Upper lobe of left lung (tissue), 6 donors: ENCODE results near the gene DNAJC12. TPM values are rescaled to one million over a fixed set of nuclear protein-coding genes. Genes with fewer than 3 reads are reported as not detected.
A peak's percentile ranks its signal among the peaks of the same experiment; 100 is the strongest.
"Not testable (repeated sequence)": the region's sequence is repeated elsewhere in the genome, so short reads cannot be mapped to it uniquely, and the experiment has no call there.

Source experiments
- ATAC-seq, 2 donors: fragments of 200-7000 bp; cut with Tn5 transposase; one replicate each; pipeline ENCODE4 v1.9.1; 2022; ENCODE audit warnings: mild to moderate bottlenecking in 2 of 2, moderate library complexity in 2 of 2; ENCODE audit not compliant: low FRiP score in 2 of 2
- DNase-seq, 2 donors: peaks; one replicate each; pipeline ENCODE4 v3.0.0-alpha.2; 2019 to 2020
- H3K27ac ChIP-seq, 4 donors: fragments of 200-600 bp; sonication (generic); one replicate each; pipeline ENCODE4 v1.5.1; 2016 to 2019
- H3K27me3 ChIP-seq, 4 donors: fragments of 200-600 bp; sonication (generic); one replicate each; pipeline ENCODE4 v1.5.1; 2017 to 2019
- H3K36me3 ChIP-seq, 4 donors: fragments of 200-600 bp; sonication (generic); one replicate each; pipeline ENCODE4 v1.5.1; 2016 to 2019
- H3K4me1 ChIP-seq, 4 donors: fragments of 200-600 bp; sonication (generic); one replicate each; pipeline ENCODE4 v1.5.1; 2018 to 2019
- H3K4me3 ChIP-seq, 4 donors: fragments of 200-600 bp; sonication (generic); one replicate each; pipeline ENCODE4 v1.5.1; 2017 to 2019; ENCODE audit warnings: mild to moderate bottlenecking in 2 of 4, moderate library complexity in 1 of 4
- H3K9me3 ChIP-seq, 4 donors: fragments of 200-600 bp; sonication (generic); one replicate each; pipeline ENCODE4 v1.5.1; 2018 to 2019
- CTCF ChIP-seq, 6 experiments: fragments of 450-650 bp in 4 of 6; fragments of 200-600 bp in 2 of 6; sonication (generic) in 2 of 6; IDR thresholded peaks; one replicate each; pipeline ENCODE4 v1.5.1; 2016 to 2019; ENCODE audit warnings: antibody characterized with exemption in 6 of 6
- EP300 ChIP-seq, 4 donors: sonication (generic); formaldehyde crosslinking; IDR thresholded peaks; one replicate each; pipeline ENCODE4 v1.5.1; 2017; ENCODE audit warnings: antibody characterized with exemption in 4 of 4, control low read depth in 2 of 4
- POLR2A ChIP-seq, 4 donors: fragments of 450-650 bp; IDR thresholded peaks; one replicate each; pipeline ENCODE4 v1.5.1; 2016 to 2017; ENCODE audit warnings: antibody characterized with exemption in 4 of 4, mild to moderate bottlenecking in 2 of 4
- POLR2AphosphoS5 ChIP-seq, 2 donors: sonication (generic); formaldehyde crosslinking; IDR thresholded peaks; one replicate each; pipeline ENCODE4 v1.5.1; 2017; ENCODE audit warnings: antibody characterized with exemption in 2 of 2
- WGBS, 2 donors: methylation state at CpG; one replicate each; pipeline ENCODE4 v1.1.5; 2017 to 2018; 5-methylcytosine and 5-hydroxymethylcytosine counted together
- total RNA-seq, 6 donors: library from RNA; depleted of rRNA in 4 of 6; stranded (reverse); fragments of >200 nt in 4 of 6; gene quantifications; one replicate each; pipeline versions ENCODE4 v1.1.0 to v1.2.1, GENCODE V29; 2016 to 2021
- donor health status: DM: no; HTN: no; CAD: no; lungs with moderate emphysema.
- donor health status: DM: no; HTN: yes; CAD: no; lungs with severe emphysema.

Gene DNAJC12
- total RNA-seq, 6 donors from 2014 or later = 0.60 to 2.7 (median 1.8) TPM; not detected in 1

GRCh38 chr10:67878133-67878532 lies 40.1 kb upstream of the DNAJC12 start:
- DNase-seq (no peak), ATAC-seq (no peak)
- Histone ChIP-seq H3K4me1 (no peaks in the 10 kb centered on the region), H3K36me3 (no peaks in the 10 kb centered on the region), H3K4me3 (no peak overlapping the region), H3K27me3 (no peaks in the 10 kb centered on the region), H3K9me3 (no peaks in the 10 kb centered on the region), H3K27ac (no peak overlapping the region)
- TF ChIP-seq EP300 (IDR thresholded peaks at IDR 0.05) (no peak), POLR2AphosphoS5 (IDR thresholded peaks at IDR 0.05) (no peak)
- 86 to 95% methylated on average over 7 of the region's 7 CpGs for WGBS, 2 donors

DNA sequence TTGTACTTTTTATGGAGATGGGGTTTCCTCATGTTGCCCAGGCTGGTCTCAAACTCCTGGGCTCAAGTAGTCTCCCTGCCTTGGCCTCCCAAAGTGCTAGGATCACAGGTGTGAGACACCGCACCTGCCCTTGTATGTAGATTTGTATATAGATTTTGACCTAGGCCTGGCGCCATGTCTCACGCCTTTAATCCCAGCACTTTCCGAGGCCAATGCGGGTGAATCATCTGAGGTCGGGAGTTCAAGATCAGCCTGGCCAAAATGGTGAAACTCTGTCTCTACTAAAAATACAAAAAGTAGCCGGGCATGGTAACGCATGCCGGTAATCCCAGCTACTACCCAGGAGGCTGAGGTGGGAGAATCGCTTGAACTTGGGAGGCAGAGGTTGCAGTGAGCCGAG lies 39.4 kb upstream of the DNAJC12 start:
- DNase-seq, ATAC-seq, H3K4me1 ChIP-seq, H3K27ac ChIP-seq, H3K27me3 ChIP-seq, H3K4me3 ChIP-seq, H3K9me3 ChIP-seq, H3K36me3 ChIP-seq: not testable (repeated sequence)
- WGBS, 2 donors = 97 to 98% methylated on average over 11 of the region's 11 CpGs

DNA sequence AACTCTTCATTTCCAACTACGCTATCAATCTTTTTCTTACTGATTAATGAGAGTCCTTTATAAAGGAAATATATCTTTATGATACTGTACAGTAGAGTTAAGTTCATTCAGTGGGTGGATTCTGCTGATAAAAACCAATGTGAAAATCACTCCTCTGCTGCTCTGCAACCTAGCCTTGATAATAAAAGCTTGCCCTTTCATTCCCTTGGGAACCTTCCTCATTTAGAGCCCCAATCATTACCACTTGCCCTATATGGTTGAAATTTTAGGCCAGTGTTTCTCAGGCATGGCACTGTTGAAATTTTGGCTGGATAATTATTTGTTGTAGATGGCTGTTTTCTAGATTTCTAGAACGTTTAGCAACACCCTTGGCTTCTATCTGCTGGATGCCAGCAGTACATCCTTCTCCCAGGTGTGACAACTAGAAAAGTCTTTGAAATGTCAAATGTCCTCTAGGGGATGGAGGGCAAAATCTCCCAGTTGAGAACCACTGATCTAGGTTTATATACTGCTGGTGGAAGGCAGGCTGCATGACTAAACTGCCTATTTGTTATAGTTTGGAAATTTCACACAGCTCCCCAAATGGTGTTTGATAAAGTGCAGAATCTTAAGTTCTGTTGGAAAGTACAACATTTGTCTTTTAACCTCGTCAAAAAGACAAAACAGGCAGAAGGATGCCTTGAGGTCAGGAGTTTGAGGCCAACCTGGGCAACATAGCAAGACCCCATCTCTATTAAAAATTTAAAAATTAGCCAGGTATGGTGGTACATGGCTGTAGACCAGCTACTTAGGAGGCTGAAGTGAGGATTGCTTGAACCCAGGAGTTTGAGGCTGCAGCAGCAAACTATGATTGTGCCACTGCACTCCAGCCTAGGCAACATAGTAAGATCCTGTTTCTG lies 37.6 kb upstream of the DNAJC12 start:
- no peak overlapping the region for H3K27ac ChIP-seq
- ATAC-seq (no peak), DNase-seq (no peak)
- no peaks in the 10 kb centered on the region for H3K4me1 ChIP-seq
- no peaks in the 10 kb centered on the region for H3K9me3 ChIP-seq
- TF ChIP-seq EP300 (IDR thresholded peaks at IDR 0.05) = no peak
- TF ChIP-seq POLR2A (IDR thresholded peaks at IDR 0.05) = no peak
- TF ChIP-seq CTCF (IDR thresholded peaks at IDR 0.05) = no peak
- TF ChIP-seq POLR2AphosphoS5 (IDR thresholded peaks at IDR 0.05) = no peak
- no peaks in the 10 kb centered on the region for H3K27me3 ChIP-seq
- WGBS, 2 donors = 80 to 82% methylated on average over 3 of the region's 3 CpGs
- no peak overlapping the region for H3K4me3 ChIP-seq
- no peaks in the 10 kb centered on the region for H3K36me3 ChIP-seq

- Histone ChIP-seq H3K36me3 (no peaks in the 10 kb centered on the region), H3K27me3 (no peaks in the 10 kb centered on the region), H3K27ac (no peak overlapping the region), H3K9me3 (no peaks in the 10 kb centered on the region), H3K4me3 (no peak overlapping the region), H3K4me1 (no peaks in the 10 kb centered on the region)
- DNase-seq = no peak
- no peak for ATAC-seq
- 93 to 100% methylated on average over 6 of the region's 6 CpGs for WGBS, 2 donors
- TF ChIP-seq EP300 (IDR thresholded peaks at IDR 0.05) = no peak
- TF ChIP-seq CTCF (IDR thresholded peaks at IDR 0.05) = no peak
- TF ChIP-seq POLR2A (IDR thresholded peaks at IDR 0.05) = no peak
- TF ChIP-seq POLR2AphosphoS5 (IDR thresholded peaks at IDR 0.05) = no peak
Observed at GRCh38 chr10:67869996-67870395, 32.0 kb upstream of the DNAJC12 start.

- no peak for TF ChIP-seq EP300 (IDR thresholded peaks at IDR 0.05)
Observed at GRCh38 chr10:67868132-67868531, 30.1 kb upstream of the DNAJC12 start.

DNA sequence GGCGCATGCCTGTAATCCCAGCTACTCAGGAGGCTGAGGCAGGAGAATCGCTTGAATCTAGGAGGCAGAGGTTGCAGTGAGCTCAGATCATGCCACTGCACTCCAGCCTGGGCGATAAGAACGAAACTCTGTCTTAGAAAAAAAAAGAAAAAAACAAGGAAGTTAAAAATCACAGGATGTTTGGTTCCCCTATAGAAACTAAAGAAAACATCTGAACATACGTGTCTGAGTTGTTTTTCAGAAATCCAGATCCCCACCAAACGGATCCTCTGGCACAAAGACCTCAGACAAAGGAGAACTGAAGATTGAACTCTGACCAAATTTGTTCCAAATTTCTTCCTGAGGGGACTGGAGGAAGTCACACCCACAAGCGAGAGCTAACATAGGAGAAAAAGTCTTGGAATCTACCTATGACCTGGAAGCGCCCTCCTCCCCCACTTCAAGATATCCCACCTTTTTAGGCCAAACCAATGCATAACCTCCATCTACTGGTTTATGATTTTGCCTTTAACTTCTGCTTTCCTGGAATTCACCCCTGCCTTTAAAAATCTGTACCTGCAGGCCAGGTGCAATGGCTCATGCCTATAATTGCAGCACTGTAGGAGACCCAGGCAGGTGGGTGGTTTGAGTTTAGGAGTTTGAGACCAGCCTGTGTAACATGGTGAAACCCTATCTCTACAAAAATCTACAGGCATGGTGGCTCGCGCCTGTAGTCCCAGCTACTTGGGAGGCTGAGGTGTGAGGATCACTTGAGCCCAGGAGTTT lies 26.8 kb upstream of the DNAJC12 start:
- TF ChIP-seq POLR2A (IDR thresholded peaks at IDR 0.05) = no peak
- TF ChIP-seq EP300 (IDR thresholded peaks at IDR 0.05) = no peak
- TF ChIP-seq POLR2AphosphoS5 (IDR thresholded peaks at IDR 0.05) = no peak
- TF ChIP-seq CTCF (IDR thresholded peaks at IDR 0.05) = no peak
- 76 to 77% methylated on average over 10 of the region's 10 CpGs for WGBS, 2 donors
- Histone ChIP-seq H3K27ac (peak overlapping the region in 1 of 4 donors; percentile 33), H3K4me3 (no peak overlapping the region), H3K9me3 (no peaks in the 10 kb centered on the region), H3K27me3 (no peaks in the 10 kb centered on the region), H3K4me1 (no peaks in the 10 kb centered on the region), H3K36me3 (no peaks in the 10 kb centered on the region)
- no peak for DNase-seq
- ATAC-seq = peak in 1 of 2 donors; percentile 40

More at GRCh38 chr10:67868132-67868531, 30.1 kb upstream of the DNAJC12 start:
- H3K4me3 ChIP-seq = no peak overlapping the region
- no peaks in the 10 kb centered on the region for H3K4me1 ChIP-seq
- 97 to 100% methylated on average over 2 of the region's 2 CpGs for WGBS, 2 donors
- H3K9me3 ChIP-seq = no peaks in the 10 kb centered on the region
- H3K36me3 ChIP-seq = no peaks in the 10 kb centered on the region
- DNase-seq (no peak), ATAC-seq (no peak)
- no peak overlapping the region for H3K27ac ChIP-seq
- no peaks in the 10 kb centered on the region for H3K27me3 ChIP-seq
